ENCODE results near the gene MRTFA. TPM values are rescaled to one million over a fixed set of nuclear protein-coding genes. Genes with fewer than 3 reads are reported as not detected.
"Not testable (repeated sequence)": the region's sequence is repeated elsewhere in the genome, so short reads cannot be mapped to it uniquely, and the experiment has no call there.

The MRTFA gene
- total RNA-seq, 1 donor from 2014 or later, result 49.8 TPM

GRCh38 chr22:40597526-40598430, 38.7 kb downstream of the MRTFA start:
- DNase-seq (ENCODE audit: low spot score), result no peak

- DNase-seq (ENCODE audit: low spot score), result no peak
Measured at GRCh38 chr22:40595497-40596234, 40.9 kb downstream of the MRTFA start.

GRCh38 chr22:40594924-40595323, 41.6 kb downstream of the MRTFA start:
- no peak for DNase-seq (ENCODE audit: low spot score)

- no peak for DNase-seq (ENCODE audit: low spot score)
Measured at GRCh38 chr22:40594346-40594745, 42.2 kb downstream of the MRTFA start.

- no peak for DNase-seq (ENCODE audit: low spot score)
Measured at GRCh38 chr22:40593460-40594273, 42.9 kb downstream of the MRTFA start.

GRCh38 chr22:40592352-40593113, 44.0 kb downstream of the MRTFA start:
- no peak for DNase-seq (ENCODE audit: low spot score)

- no peak for DNase-seq (ENCODE audit: low spot score)
Measured at GRCh38 chr22:40588726-40589125, 47.8 kb downstream of the MRTFA start.

GRCh38 chr22:40586781-40587180, 49.7 kb downstream of the MRTFA start:
- DNase-seq (ENCODE audit: low spot score), result no peak

GRCh38 chr22:40585310-40585751, 51.2 kb downstream of the MRTFA start:
- DNase-seq (ENCODE audit: low spot score), result no peak

GRCh38 chr22:40584766-40585165, 51.8 kb downstream of the MRTFA start:
- DNase-seq (ENCODE audit: low spot score), result not testable (repeated sequence)

GRCh38 chr22:40583053-40583741, 53.3 kb downstream of the MRTFA start:
- DNase-seq (ENCODE audit: low spot score), result no peak

- no peak for DNase-seq (ENCODE audit: low spot score)
Measured at GRCh38 chr22:40582063-40582462, 54.5 kb downstream of the MRTFA start.

GRCh38 chr22:40580631-40581030, 55.9 kb downstream of the MRTFA start:
- DNase-seq (ENCODE audit: low spot score), result no peak

GRCh38 chr22:40578171-40578570, 58.3 kb downstream of the MRTFA start:
- DNase-seq (ENCODE audit: low spot score), result no peak

- DNase-seq (ENCODE audit: low spot score), result no peak
Measured at GRCh38 chr22:40572976-40573375, 63.5 kb downstream of the MRTFA start.

GRCh38 chr22:40571887-40572286, 64.6 kb downstream of the MRTFA start:
- DNase-seq (ENCODE audit: low spot score), result no peak

GRCh38 chr22:40567626-40568328, 68.7 kb downstream of the MRTFA start:
- DNase-seq (ENCODE audit: low spot score), result no peak

- DNase-seq (ENCODE audit: low spot score), result no peak
Measured at GRCh38 chr22:40567106-40567505, 69.4 kb downstream of the MRTFA start.

GRCh38 chr22:40560994-40561515, 75.5 kb downstream of the MRTFA start:
- DNase-seq (ENCODE audit: low spot score), result no peak

Measured in mesenteric fat pad (tissue), 1 donor.